K562 (cell line): Measurements from ENCODE around the gene KIF9. TPM values are rescaled to one million over a fixed set of nuclear protein-coding genes. Genes with fewer than 3 reads are reported as not detected.

Experiments
- CXXC5 ChIP-seq: fragments of 250-450 bp; sonication (Bioruptor Pico); IDR thresholded peaks from 2 replicates; pipeline ENCODE4 v1.8.0; 2022; ENCODE audit warnings: inconsistent platforms, mild to moderate bottlenecking, moderate library complexity
- HNRNPUL1 ChIP-seq: fragments of 200-400 bp; formaldehyde crosslinking; IDR thresholded peaks from 2 replicates; pipeline ENCODE4 v1.6.1; 2017; ENCODE audit warnings: low read length
- KDM2B ChIP-seq: fragments of 250-450 bp; sonication (Bioruptor Pico); IDR thresholded peaks from 2 replicates; pipeline ENCODE4 v1.8.0; 2021; ENCODE audit warnings: mild to moderate bottlenecking, moderate library complexity
- MIER1 ChIP-seq: fragments of 450-650 bp; IDR thresholded peaks from 2 replicates; pipeline ENCODE4 v1.6.1; 2016; ENCODE audit warnings: antibody characterized with exemption, mild to moderate bottlenecking, low read depth
- NFATC3 ChIP-seq: fragments of 450-650 bp; IDR thresholded peaks from 2 replicates; pipeline ENCODE4 v1.6.1; 2017; ENCODE audit warnings: mild to moderate bottlenecking
- NONO ChIP-seq, 2 experiments: fragments of 200-400 bp in 1 of 2; fragments of 450-650 bp in 1 of 2; formaldehyde crosslinking in 1 of 2; IDR thresholded peaks; 2 replicates each; pipeline ENCODE4 v1.6.1; 2017; ENCODE audit warnings: low read depth in 2 of 2, mild to moderate bottlenecking in 2 of 2, moderate library complexity in 2 of 2, low read length in 1 of 2
- NR3C1 ChIP-seq: sonication (generic); formaldehyde crosslinking; IDR thresholded peaks from 2 replicates; pipeline ENCODE4 v1.8.1; 2022; ENCODE audit warnings: missing genetic modification reagents
- POLR2G ChIP-seq: fragments of 200-400 bp; formaldehyde crosslinking; IDR thresholded peaks from 2 replicates; pipeline ENCODE4 v1.6.1; 2017; ENCODE audit warnings: low read depth, mild to moderate bottlenecking, antibody characterized with exemption, low read length, moderate library complexity
- SAP30 ChIP-seq: fragments of 200-600 bp; sonication (generic); IDR thresholded peaks from 2 replicates; pipeline ENCODE4 v1.6.1; 2012; ENCODE audit warnings: borderline replicate concordance, low read depth, mild to moderate bottlenecking, moderate library complexity, low read length, control low read depth, inconsistent platforms; ENCODE audit not compliant: insufficient read depth, poor library complexity, severe bottlenecking
- SMARCA5 ChIP-seq: fragments of 450-650 bp; IDR thresholded peaks from 2 replicates; pipeline ENCODE4 v1.6.1; 2016
- YY1 ChIP-seq, 3 experiments: IDR thresholded peaks; 2 replicates each; pipeline ENCODE4 v1.6.1; 2011; ENCODE audit warnings: low read length in 2 of 3, mild to moderate bottlenecking in 2 of 3, moderate library complexity in 2 of 3, borderline replicate concordance in 1 of 3, control low read depth in 1 of 3, low read depth in 1 of 3; ENCODE audit not compliant: insufficient read depth in 3 of 3, insufficient replicate concordance in 2 of 3, control insufficient read depth in 1 of 3, insufficient read length in 1 of 3; ENCODE audit errors: extremely low read depth in 1 of 3
- ZNF174 ChIP-seq: fragments of 250-450 bp; sonication (Bioruptor Pico); IDR thresholded peaks from 2 replicates; pipeline ENCODE4 v1.4.0; 2020; ENCODE audit warnings: mild to moderate bottlenecking
- polyA plus RNA-seq, 8 experiments: library from polyadenylated mRNA; depleted of rRNA in 4 of 8; stranded (reverse) in 5 of 8; unstranded in 3 of 8; fragments of >200 nt; fragmentation: Nextera tagmentation in 2 of 8; fragmentation: Illumina TruSeq in 1 of 8; extraction: Ambion mirVana in 2 of 8; extraction: Trizol in 1 of 8; gene quantifications; 2 replicates each; pipeline versions ENCODE4 v1.2.1 to v1.2.3, GENCODE V29; 2011 to 2014; ENCODE audit warnings: inconsistent platforms in 1 of 8, missing spikeins in 1 of 8
- total RNA-seq, 7 experiments: library from RNA; depleted of rRNA in 6 of 7; stranded (reverse); fragments of >200 nt in 6 of 7; fragmentation: Illumina TruSeq in 2 of 7; extraction: Trizol in 2 of 7; gene quantifications; 2 replicates each; pipeline versions ENCODE4 v1.2.1 to v1.2.3, GENCODE V29; 2011 to 2021; ENCODE audit warnings: low replicate concordance in 1 of 7
- TF ChIP-seq, protein P1 (sequence below): fragments of 200-600 bp; sonication (generic); IDR thresholded peaks from one replicate; pipeline ENCODE4 v1.6.1; 2012; ENCODE audit warnings: mild to moderate bottlenecking, low read depth, low read length, inconsistent platforms
- TF ChIP-seq, protein P2 (sequence below): sonication (generic); formaldehyde crosslinking; IDR thresholded peaks from 2 replicates; pipeline ENCODE4 v1.8.0; 2022; ENCODE audit warnings: missing genetic modification reagents, mild to moderate bottlenecking, borderline replicate concordance

Gene KIF9
- total and polyA plus RNA-seq, 9 of the 15 experiments (the other 6 are each of a cell fraction or from before 2014, with no cell fraction given), result 16.9 to 56.9 (median 25.0) TPM

- TF ChIP-seq NONO (IDR thresholded peaks at IDR 0.05; ENCODE audit: low read depth in 2 of 2, low read length in 1 of 2) (0 out of 4 replicates have a peak, but pooled peaks of 1 of the 2 experiments have one; percentile 8), ZNF174 (no peak), MIER1 (no peak), NFATC3 (no peak), HNRNPUL1 (no peak), SAP30 (peak; percentile 4), YY1 (IDR thresholded peaks at IDR 0.05; ENCODE audit: borderline replicate concordance in 1 of 3, control insufficient read depth in 1 of 3, extremely low read depth in 1 of 3, insufficient read depth in 3 of 3, insufficient read length in 1 of 3, insufficient replicate concordance in 2 of 3, low read depth in 1 of 3, low read length in 2 of 3) (peak in 1 of 3 experiments; percentile 2), POLR2G (0 out of 2 replicates have a peak, but pooled peaks have one; percentile 28), CXXC5 (CRISPR knock-in tag) (no peak), SMARCA5 (peak; percentile 44; the same call in 1 of the 2 replicates), KDM2B (CRISPR knock-in tag) (no peak), NR3C1 (CRISPR knock-in tag) (no peak)
- TF ChIP-seq, protein P1, sequence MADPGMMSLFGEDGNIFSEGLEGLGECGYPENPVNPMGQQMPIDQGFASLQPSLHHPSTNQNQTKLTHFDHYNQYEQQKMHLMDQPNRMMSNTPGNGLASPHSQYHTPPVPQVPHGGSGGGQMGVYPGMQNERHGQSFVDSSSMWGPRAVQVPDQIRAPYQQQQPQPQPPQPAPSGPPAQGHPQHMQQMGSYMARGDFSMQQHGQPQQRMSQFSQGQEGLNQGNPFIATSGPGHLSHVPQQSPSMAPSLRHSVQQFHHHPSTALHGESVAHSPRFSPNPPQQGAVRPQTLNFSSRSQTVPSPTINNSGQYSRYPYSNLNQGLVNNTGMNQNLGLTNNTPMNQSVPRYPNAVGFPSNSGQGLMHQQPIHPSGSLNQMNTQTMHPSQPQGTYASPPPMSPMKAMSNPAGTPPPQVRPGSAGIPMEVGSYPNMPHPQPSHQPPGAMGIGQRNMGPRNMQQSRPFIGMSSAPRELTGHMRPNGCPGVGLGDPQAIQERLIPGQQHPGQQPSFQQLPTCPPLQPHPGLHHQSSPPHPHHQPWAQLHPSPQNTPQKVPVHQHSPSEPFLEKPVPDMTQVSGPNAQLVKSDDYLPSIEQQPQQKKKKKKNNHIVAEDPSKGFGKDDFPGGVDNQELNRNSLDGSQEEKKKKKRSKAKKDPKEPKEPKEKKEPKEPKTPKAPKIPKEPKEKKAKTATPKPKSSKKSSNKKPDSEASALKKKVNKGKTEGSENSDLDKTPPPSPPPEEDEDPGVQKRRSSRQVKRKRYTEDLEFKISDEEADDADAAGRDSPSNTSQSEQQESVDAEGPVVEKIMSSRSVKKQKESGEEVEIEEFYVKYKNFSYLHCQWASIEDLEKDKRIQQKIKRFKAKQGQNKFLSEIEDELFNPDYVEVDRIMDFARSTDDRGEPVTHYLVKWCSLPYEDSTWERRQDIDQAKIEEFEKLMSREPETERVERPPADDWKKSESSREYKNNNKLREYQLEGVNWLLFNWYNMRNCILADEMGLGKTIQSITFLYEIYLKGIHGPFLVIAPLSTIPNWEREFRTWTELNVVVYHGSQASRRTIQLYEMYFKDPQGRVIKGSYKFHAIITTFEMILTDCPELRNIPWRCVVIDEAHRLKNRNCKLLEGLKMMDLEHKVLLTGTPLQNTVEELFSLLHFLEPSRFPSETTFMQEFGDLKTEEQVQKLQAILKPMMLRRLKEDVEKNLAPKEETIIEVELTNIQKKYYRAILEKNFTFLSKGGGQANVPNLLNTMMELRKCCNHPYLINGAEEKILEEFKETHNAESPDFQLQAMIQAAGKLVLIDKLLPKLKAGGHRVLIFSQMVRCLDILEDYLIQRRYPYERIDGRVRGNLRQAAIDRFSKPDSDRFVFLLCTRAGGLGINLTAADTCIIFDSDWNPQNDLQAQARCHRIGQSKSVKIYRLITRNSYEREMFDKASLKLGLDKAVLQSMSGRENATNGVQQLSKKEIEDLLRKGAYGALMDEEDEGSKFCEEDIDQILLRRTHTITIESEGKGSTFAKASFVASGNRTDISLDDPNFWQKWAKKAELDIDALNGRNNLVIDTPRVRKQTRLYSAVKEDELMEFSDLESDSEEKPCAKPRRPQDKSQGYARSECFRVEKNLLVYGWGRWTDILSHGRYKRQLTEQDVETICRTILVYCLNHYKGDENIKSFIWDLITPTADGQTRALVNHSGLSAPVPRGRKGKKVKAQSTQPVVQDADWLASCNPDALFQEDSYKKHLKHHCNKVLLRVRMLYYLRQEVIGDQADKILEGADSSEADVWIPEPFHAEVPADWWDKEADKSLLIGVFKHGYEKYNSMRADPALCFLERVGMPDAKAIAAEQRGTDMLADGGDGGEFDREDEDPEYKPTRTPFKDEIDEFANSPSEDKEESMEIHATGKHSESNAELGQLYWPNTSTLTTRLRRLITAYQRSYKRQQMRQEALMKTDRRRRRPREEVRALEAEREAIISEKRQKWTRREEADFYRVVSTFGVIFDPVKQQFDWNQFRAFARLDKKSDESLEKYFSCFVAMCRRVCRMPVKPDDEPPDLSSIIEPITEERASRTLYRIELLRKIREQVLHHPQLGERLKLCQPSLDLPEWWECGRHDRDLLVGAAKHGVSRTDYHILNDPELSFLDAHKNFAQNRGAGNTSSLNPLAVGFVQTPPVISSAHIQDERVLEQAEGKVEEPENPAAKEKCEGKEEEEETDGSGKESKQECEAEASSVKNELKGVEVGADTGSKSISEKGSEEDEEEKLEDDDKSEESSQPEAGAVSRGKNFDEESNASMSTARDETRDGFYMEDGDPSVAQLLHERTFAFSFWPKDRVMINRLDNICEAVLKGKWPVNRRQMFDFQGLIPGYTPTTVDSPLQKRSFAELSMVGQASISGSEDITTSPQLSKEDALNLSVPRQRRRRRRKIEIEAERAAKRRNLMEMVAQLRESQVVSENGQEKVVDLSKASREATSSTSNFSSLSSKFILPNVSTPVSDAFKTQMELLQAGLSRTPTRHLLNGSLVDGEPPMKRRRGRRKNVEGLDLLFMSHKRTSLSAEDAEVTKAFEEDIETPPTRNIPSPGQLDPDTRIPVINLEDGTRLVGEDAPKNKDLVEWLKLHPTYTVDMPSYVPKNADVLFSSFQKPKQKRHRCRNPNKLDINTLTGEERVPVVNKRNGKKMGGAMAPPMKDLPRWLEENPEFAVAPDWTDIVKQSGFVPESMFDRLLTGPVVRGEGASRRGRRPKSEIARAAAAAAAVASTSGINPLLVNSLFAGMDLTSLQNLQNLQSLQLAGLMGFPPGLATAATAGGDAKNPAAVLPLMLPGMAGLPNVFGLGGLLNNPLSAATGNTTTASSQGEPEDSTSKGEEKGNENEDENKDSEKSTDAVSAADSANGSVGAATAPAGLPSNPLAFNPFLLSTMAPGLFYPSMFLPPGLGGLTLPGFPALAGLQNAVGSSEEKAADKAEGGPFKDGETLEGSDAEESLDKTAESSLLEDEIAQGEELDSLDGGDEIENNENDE, result no peak
- TF ChIP-seq, protein P2, sequence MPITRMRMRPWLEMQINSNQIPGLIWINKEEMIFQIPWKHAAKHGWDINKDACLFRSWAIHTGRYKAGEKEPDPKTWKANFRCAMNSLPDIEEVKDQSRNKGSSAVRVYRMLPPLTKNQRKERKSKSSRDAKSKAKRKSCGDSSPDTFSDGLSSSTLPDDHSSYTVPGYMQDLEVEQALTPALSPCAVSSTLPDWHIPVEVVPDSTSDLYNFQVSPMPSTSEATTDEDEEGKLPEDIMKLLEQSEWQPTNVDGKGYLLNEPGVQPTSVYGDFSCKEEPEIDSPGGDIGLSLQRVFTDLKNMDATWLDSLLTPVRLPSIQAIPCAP (CRISPR knock-in tag), result no peak
These were observed 1.2 kb upstream of the KIF9 start (continued) for GRCh38 chr3:47283591-47284364.
